GM12874 (cell line): Measurements from ENCODE around the gene ATXN10.

Experiments
- TF ChIP-seq, protein P1 (sequence below): IDR thresholded peaks from 2 replicates; pipeline ENCODE4 v1.5.1; 2011; ENCODE audit warnings: low read depth, mild to moderate bottlenecking, control low read depth, low read length, moderate library complexity; ENCODE audit not compliant: insufficient read depth

The ATXN10 gene

DNA sequence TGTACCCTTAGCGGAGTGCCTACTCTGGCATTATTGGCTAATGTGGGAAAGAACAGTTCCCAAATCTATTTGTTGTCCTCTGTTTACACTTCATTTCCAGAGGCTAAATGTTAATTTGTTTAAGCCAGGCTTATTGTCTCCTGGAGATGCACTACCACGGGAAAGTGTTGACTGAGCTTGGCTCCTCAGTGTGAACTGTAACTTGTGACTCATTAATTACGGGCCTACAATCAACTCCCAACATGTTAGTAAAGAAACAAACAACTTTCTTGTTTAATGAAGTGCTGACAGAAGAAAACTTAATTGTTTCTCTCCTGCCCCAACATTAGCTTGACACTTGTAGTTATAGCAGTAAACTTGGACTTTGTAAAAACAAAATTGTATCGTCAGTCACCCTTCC is 130.4 kb downstream of the ATXN10 start:
- TF ChIP-seq, protein P1, sequence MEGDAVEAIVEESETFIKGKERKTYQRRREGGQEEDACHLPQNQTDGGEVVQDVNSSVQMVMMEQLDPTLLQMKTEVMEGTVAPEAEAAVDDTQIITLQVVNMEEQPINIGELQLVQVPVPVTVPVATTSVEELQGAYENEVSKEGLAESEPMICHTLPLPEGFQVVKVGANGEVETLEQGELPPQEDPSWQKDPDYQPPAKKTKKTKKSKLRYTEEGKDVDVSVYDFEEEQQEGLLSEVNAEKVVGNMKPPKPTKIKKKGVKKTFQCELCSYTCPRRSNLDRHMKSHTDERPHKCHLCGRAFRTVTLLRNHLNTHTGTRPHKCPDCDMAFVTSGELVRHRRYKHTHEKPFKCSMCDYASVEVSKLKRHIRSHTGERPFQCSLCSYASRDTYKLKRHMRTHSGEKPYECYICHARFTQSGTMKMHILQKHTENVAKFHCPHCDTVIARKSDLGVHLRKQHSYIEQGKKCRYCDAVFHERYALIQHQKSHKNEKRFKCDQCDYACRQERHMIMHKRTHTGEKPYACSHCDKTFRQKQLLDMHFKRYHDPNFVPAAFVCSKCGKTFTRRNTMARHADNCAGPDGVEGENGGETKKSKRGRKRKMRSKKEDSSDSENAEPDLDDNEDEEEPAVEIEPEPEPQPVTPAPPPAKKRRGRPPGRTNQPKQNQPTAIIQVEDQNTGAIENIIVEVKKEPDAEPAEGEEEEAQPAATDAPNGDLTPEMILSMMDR = no peak

DNA sequence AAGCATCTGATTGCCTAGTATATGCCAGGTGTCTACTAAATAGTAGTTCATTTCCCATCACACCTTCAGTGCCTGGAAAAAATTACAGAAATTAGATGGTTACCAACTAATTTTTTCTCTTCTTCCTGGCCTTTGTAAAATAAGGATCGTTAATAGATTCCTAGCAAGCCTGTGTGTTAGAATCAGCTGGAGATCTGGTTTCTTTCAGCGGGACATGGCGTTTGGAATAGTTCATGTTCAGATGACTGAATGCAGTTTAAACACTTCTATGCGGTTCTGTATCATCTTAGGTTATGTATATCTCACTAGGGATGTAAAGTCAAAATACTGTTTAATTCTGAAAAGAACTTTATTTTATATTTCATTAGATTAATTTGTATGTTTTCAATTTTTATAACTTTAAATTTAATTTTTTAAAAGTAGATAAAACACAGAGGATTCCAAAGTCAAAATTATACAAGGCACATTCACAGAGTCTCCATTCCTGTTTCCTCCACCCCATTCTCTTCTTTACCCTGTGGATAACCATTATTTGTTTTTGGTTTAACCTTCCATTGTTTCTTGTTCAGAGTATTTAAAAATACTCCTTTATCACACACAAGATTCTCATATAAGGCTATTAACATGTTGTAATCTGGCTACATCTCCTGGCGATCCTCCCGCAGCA is 132.8 kb downstream of the ATXN10 start:
- TF ChIP-seq, protein P1 = no peak

DNA sequence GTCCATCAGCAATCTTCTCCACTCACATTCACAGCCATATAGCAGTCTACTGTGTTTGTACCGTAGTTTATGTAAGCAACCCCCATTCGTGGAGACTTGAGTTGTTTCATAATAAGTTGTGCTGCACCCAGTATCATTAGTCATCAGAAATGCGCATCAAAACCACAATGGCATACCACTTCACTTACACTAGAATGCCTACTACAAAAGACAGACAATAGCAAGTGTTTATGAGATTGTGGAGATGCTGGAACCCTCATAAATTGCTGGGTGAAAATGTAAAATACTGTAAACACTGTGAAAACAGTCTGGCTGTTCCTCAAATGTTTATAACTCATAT is 133.3 kb downstream of the ATXN10 start:
- TF ChIP-seq, protein P1 = no peak

DNA sequence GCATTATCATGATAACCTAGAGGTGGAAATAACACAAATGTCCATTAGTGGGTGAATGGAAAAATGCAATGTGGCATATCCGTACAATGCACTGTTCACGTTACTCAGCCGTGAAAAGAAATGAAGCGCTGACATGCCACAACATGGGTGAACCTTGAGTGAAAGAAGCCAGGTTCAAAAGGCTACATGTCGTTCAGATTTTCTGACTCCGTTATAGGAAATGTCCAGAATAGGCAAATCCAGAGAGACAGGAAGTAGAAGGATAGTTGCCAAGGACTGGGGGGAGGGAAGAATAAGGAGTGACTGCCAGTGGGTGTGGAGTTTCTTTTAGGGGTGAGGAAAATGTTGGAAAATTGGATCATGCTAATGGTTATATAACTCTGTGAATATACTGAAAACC is 133.8 kb downstream of the ATXN10 start:
- TF ChIP-seq, protein P1 = no peak

DNA sequence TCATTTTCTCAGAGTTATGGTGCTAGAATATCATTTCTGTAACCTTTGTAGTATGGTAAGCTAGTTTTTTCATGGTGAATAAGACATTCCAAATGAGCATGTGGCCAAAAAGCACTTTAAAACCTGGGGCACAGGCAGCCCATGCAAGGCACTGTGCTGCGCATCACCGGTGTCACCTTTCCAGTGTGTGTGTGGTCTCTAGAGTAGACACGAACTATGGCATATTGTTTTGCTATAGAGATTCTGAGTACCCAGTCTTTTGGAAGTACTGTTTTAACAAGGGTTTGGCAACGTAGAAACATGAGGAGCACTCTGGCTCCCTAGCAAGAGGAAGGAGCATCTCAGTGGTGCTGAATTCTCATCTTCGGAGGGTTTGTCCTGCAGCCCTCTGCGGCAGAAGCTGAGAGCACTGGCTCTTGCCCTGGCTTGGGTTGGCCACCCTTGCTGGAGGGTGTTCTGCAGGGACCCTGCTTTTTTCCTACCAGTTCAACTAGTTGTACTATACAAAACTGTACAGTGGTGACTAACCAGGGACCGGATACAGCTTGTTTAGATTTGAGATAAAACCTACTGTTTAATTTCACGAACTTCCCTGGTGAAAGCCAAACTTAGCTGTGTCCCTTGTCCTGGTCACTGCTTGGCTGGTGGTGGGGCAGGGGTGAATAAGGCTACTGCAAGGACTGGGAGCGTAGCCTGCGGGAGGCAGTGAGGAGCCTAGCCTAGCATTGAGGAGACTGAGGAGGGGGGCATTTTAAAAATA is 135.7 kb downstream of the ATXN10 start:
- TF ChIP-seq, protein P1 = no peak

DNA sequence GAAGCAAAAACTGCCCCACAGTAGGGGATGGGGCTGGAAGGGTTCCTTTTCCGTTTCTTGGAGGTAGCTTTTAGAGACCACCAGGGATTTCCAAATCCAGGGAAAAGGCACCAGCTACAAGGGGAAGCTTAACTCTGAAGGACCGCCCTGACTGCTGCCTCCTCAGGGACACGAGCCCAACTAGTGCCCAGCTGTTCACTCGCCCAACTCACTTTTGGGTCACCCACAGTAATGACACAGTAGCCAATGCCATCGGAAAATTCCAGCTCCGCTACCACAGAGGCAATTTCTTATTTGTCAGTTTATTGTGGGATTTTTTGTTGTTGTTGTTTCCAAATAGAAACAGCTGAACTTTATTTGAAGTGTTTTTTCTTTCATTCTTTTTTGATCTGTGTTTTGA is 141.3 kb downstream of the ATXN10 start:
- TF ChIP-seq, protein P1 = no peak

DNA sequence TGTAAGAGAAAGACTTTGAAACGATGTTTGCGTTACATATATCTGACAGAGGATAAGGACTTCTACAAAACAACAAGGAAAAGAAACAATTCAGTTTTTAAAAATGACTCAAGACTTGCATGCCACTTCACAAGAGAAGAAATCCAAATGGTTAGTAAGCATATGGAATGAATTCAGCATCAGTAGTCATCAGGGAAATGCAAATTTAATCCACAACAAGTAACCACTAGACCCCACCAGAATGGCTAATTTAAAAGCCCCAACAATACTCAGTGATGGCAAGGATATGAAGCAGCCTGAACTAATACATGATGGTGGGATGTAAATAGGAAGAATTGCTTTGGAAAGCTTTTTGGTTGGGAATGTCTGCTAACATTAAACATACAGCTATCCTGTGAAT is 142.6 kb downstream of the ATXN10 start:
- TF ChIP-seq, protein P1 = no peak
